ENCODE results near the gene SIGLECL1.

Gene SIGLECL1

DNA sequence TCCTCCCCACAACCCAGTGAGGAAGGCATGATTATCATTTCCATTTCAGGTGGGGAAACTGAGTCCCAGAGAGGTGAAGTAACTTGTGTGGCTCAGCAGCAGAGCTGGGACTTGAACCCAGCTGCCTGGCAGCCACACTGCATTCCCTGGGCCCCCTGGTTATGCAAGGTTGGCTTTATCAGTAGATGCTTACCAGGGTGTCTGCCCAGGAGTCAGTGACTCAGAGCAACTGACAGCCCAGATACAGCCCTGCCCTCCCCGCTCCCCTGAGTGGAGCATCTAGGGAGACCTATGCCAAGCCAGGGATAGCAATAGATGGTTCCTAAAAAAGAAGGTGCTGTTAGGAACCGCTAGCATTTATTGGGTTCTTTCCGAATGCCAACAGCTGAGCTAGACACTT is 66.5 kb downstream of the SIGLECL1 start:
- H4K20me1 ChIP-seq = peaks cover 0 to 10% (median 0%) of the 10 kb centered on the region in 11 experiments; a peak in 1 of 22 replicates
- no peak overlapping the region for H3K4me3 ChIP-seq
- H3K27ac ChIP-seq = no peak overlapping the region
- no peak overlapping the region for H3K4me2 ChIP-seq
- peaks cover 6 to 24% (median 22%) of the 10 kb centered on the region in 10 experiments; a peak in 17 of 20 replicates for H3K4me1 ChIP-seq
- no peak overlapping the region for H3K9ac ChIP-seq
- H3K27me3 ChIP-seq = no peaks in the 10 kb centered on the region
- H3K36me3 ChIP-seq = no peaks in the 10 kb centered on the region
- no peak for TF ChIP-seq Cebpa-rat (IDR thresholded peaks at IDR 0.05)
- peaks cover 0 to 11% (median 8%) of the 10 kb centered on the region in 11 experiments; a peak in 13 of 22 replicates for H3K9me3 ChIP-seq (replicated peaks in 1 of 11)

DNA sequence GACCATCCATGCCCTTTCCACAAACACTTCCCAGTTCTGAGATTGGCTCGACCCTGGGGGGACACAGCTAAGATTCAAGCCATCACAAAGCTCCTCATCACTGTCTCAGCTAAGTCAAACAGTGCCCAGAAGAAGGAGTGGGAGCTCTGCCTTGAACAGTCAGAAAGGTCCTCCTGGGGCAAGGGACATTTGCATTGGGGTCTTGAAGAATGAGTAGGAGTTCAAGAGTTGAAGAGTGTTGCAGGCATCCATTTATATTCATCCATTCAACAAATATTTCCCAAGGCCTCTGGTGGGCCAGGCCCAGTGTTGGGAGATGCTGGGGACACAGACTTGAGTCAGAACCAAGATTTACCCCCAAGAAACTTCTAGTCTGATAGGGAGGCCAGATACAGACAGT is 67.1 kb downstream of the SIGLECL1 start:
- Histone ChIP-seq H4K20me1 (peaks cover 0 to 10% (median 0%) of the 10 kb centered on the region in 11 experiments; a peak in 1 of 22 replicates), H3K9ac (no peak overlapping the region), H3K36me3 (no peaks in the 10 kb centered on the region), H3K9me3 (replicated peaks in 1 of 11) (peaks cover 0 to 11% (median 8%) of the 10 kb centered on the region in 11 experiments; a peak in 13 of 22 replicates), H3K27ac (no peak overlapping the region), H3K27me3 (no peaks in the 10 kb centered on the region), H3K4me3 (no peak overlapping the region), H3K4me1 (peaks cover 6 to 18% (median 16%) of the 10 kb centered on the region in 10 experiments; a peak in 18 of 20 replicates), H3K4me2 (no peak overlapping the region)
- no peak for TF ChIP-seq Cebpa-rat (IDR thresholded peaks at IDR 0.05)

Data from BLaER1 treated with 17β-estradiol and CSF1 and Interleukin-3, amounts not matched to agents 10 nM and 100 nM (cell line).